GM21390 (cell line): Measurements from ENCODE around the gene GSG1L.

ENCODE experiments used
- ATAC-seq: cut with Tn5 transposase; IDR thresholded peaks from one replicate; pipeline ENCODE4 v1.9.1; 2021; ENCODE audit not compliant: unreplicated experiment

The GSG1L gene

DNA sequence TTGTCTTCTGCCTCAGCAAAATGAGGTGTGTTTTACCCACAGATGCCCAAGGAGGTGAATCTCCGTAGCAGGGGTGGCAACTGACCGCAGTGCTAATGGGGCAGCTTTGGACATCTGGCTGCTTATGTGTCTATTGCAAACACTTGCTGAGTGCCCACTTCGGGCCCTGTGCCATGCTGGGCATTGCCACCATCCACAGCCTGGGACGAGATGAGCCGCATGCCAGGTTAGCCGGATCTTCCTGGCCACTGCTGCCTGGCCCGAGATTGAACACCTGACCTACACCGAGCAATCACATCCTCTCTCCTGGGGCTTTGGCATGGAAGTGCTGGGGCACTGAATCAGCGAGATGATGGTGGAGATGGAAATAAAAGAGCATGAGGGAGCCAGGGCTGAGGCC, 238.7 kb downstream of the GSG1L start:
- ATAC-seq = no peak

DNA sequence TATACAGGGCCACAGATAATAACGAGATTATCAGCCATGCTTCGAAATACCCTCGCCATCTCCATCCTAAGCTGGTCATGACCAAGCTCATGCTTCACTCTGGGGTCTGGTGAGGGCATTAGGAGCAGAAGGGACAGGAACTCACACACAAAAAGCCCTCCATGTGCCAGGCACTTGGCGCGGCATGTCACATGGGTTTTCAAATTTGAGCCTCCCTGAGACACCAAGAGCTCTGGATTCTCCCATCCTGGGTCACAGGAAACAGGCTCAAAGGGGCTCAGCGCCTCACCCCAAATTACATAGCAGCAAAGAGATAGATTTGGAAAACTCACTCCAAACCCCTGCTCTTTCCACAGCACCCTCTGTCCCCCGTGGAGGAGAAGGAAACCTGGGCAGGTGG, 239.5 kb downstream of the GSG1L start:
- ATAC-seq = no peak

DNA sequence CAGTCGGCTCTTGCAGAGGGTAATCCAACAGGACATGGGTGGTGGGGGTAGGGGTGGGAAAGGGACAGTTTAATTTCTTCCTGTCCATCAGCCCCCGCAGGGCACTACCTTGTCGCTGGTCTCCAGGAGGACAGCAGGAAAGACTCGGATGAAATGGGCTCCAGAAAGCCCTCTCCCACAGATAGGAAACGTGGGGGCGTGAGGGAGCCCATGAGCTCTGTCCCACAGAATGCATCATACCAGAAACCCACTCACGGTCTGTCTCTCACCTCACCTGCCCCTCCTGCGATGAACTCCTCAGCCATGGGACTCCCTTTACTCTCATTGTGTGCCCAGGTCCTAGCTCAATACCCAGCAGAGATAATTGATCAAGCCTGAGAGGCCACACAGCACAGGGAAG, 240.1 kb downstream of the GSG1L start:
- ATAC-seq = no peak

DNA sequence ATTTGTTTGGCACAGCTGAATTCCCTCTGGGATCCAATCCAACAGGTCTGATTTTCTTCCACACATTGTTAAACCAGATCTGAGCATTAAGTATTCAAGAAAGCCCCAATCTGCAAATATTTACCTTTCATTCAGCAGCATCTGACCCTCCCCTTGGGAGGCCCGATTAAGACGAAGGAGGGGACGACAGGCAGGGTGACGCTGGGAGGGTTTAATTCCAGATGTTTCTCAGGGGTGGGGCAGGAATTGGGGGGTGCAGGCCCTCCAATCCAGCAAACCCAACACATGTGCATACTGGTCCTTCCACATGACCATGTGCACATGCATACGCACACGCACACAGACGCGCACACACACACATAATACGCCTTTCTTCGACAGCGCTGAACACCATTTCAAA, 240.5 kb downstream of the GSG1L start:
- ATAC-seq = no peak

DNA sequence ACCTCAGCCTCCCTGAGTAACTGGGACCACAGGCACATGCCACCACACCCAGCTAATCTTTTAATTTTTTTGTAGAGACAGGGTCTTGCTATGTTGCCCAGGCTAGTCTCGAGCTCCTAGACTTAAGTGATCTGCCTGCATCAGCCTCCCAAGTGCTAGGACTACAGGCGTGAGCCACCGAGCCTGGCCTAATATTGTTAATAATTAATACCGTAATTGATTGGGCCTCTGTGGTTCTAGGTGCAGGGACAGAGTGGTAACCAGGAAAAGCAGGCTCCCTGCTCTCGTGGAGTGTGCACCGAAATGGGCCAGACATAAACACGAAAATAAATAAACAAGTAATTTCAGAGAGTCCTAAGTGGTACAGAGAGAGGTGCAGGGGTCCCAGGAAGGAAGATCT, 241.0 kb downstream of the GSG1L start:
- ATAC-seq = no peak

DNA sequence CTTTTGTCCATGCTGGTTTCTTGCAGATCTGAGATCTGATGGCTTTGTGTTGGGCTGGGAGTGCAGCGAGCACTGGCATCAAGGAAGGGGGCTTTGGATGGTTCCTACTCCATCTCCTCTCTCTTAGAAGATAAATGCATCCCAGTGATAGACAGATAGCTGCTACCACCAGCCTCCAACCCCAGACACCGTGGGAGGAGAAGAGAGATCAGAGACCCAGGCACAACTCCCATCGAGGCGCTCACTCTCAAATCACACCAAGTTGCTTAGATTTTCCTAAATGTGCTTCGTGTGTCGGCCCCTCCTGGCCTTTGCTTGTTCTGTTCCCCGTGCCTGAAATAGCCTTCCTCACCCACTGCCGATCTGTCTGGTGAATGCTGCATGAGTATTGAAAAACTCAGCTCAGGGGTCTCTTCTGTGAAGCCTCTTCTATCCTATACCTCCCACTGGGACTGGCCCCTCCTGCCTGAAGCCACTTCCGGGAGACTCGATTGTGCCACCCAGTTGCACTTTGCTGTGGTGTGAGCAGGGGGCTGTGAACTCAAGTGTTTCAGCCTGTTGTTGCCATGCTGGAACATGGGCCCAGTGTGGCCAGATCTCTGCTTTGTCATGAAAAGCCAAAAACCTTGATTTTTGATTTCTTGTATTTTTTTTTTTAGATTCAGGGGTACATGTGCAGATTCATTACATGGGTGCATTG, 242.7 kb downstream of the GSG1L start:
- ATAC-seq = no peak

DNA sequence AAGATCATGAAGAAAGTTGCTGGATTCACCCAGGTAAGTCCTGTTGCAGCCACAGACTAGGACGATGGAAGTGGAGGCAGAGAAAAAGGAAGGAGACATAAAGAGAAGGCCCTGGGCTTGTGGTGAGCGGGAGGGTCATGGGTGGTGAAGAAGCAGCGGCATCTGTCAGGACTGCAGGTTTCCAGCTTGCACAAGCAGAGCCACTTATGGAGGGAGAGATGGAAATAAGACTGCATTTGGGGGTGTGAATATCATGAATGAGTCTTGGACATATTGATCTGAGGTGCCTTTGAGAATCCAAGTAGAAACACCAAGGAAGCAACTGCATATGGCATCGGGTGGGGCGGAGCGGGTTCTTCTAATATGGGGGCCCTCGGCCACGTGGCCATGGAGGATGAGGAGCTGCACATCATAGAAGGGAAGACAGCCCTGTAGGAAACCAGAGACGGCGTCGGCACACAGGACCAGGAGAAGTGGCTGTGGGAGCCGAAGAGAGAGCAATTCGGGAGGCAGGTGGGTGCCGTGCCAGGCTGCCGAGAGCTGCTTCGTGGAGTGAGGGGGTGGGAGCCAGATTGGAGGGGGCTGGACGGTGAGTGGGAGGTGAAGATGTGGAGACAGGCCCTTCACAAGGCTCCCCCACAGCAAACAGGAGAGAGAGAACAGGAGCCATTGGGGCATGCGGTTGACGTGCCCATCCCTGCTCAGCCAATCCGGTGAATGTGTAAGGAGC, 243.5 kb downstream of the GSG1L start:
- no peak for ATAC-seq

DNA sequence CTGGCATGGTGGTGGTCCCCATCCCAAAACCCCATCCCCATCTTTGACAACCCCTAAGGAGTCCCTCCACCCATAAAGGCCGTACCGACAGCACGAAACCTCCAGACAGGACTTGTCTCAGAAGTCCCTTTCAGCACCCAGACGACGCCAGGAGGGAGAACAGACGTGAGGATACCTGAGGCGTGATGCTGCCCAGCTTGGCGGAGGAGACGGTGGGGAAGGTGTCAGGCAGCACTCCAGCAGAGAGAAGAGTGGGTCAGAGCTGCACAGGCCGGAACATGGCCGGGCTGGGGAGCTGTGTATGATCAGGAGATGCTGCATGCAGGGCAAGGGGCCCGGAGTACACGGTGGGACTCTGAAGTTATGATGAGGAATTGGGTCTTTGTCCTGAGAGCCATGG, 244.2 kb downstream of the GSG1L start:
- no peak for ATAC-seq

DNA sequence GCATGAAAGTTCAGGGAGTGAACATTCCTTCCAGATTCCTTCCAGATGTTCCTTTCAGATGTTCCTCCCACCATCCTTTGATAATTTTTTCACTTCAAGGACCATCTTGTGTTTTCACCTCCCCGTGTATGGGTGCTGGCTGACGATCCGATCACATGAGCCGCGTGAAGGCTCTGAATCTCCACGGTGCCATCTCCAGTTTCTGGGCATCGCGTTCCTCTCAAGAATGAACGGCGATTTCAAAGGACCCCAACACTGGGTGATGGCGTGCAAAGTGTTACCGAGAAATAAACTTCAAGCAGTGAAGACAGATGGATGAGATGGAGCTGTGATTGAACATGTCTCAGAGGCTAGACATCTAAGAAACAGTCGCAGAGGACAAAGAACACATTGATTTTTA, 245.3 kb downstream of the GSG1L start:
- ATAC-seq = no peak

DNA sequence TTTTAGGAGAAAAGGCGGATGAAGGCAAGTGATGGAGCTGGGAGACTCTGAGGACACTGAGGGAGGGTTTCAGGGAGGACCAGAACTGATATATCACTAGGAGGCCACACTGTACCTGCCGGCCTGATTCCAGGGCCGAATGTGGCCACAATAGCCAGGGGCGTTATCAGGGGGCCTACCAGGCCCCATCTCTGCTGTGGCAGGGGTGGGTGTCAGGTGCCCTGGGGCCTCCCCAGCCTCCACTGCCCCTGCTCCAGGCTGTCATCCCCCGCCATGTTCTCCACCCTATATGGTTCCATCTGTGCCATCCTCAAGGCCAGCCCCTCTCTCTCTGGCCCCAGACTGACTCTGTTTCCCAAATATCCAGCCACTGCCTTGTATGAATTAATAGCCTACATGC, 246.5 kb downstream of the GSG1L start:
- no peak for ATAC-seq

DNA sequence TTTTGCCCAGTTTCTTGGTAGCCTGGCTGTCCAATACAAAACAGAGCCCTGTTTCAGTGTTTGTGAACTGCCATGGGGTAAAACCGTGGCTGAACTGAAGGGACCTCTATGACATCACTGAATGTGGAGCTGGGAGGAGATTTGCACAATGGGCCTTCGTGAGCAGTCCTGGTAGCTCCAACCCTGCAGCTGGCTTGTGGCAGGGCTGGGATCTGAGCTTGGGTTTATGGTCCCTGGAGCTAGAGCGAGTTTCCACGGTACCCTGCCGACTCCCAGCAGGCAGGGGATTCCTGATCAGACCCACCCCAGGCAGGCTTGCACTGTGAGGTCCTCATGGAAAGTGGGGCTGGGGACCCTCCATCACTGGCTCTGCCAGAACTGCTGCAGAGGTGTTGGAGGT, 247.0 kb downstream of the GSG1L start:
- no peak for ATAC-seq

DNA sequence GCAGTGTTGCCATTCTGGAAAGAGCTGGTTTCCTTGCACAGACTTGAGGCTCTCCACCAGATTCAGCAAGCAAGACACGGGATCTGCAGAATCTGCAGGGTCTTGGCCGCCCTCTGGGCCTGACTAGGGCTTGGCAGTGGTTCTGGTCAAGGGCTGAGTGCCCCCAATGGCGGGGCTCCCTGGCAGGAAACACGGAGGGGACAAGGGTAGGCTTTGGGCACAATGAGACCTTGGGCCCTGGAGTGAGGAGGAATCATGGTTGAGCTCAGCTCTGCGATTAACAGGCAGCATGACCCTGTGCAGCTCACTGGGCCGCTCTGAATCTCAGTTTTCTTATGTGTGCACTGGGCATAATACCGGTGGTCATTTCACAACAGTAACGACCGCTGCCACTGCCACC, 249.9 kb downstream of the GSG1L start:
- no peak for ATAC-seq

DNA sequence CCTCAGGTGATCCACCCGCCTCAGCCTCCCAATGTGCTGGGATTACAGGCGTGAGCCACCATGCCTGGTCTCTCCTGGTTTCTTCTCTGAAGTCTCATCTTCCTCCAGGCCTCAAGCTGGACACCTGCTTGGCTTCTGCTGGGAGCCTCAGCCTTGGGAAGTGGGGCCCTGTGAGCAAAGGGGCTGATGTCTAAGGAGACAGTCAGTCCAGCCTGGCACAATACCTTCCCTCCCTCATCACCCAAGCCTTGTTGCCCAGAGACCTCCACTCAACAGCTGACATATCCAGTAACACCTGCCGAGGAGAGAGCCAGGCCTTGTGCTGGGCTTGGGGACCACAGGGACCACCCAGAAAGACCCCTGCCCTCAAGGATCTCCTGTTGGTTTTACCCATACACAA, 251.6 kb downstream of the GSG1L start:
- no peak for ATAC-seq

DNA sequence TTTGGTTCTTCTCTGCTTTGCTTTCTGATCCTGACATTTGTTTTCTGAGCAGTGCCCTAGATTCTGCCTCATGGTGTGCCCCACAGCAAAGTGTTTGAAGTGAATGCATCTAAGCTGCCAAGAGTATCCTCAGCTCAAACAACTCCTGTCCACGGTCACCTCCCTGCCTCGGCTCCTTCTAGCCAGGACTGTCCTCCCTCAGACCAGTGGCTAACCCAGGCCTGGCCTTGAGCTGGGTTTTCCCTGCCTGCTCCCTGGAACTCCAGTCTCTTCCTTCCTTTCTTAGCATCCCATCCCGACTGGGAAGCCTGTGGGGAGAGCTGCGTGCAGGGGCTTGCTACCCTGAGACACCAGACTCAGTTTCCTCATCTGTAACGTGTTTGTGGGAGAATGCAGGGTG, 256.5 kb downstream of the GSG1L start:
- ATAC-seq = no peak

DNA sequence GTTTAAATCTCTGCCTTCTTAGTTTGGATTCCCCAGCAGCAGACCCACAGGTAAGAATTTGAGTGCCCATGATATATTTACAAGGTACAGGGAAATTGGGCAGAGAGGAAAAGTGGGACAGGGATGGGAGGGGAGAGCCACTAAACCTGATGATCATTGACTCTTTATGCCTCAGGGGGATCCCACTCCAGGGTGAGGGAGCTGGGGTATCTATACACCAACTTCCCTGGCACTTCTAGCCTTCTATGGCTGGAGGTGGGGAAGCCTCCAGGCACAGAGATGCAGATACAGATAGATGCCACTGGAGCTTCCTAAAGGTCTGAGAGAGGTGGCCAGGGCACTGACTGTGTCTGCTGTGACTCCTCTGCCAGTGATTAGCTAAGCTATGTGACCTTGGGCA, 257.1 kb downstream of the GSG1L start:
- ATAC-seq = no peak

DNA sequence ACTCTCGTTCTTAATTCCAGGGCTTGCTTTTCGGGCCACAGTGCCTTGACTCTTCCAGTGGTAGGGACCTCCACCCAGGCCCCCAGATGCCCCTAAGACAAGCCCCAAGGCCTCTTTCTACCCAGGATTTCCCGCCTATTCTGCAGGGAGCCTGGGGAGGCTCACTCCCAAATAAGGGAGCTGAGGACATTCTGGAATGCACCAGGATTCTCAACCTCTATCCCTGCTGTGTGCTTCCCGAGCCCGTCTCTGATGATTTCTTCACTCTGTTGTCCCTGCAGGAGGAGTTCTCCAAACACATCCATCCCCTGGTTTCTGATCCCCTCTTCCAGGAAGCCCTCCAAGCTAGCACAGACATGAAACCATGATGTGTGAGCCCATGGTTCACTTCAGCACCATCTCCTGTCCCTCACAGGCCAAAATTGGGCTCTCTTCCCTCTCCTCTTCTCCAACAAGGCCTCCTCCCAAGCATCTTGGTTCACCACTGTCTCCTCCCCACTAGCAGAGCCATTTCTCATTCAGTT, 257.6 kb downstream of the GSG1L start:
- ATAC-seq = no peak

DNA sequence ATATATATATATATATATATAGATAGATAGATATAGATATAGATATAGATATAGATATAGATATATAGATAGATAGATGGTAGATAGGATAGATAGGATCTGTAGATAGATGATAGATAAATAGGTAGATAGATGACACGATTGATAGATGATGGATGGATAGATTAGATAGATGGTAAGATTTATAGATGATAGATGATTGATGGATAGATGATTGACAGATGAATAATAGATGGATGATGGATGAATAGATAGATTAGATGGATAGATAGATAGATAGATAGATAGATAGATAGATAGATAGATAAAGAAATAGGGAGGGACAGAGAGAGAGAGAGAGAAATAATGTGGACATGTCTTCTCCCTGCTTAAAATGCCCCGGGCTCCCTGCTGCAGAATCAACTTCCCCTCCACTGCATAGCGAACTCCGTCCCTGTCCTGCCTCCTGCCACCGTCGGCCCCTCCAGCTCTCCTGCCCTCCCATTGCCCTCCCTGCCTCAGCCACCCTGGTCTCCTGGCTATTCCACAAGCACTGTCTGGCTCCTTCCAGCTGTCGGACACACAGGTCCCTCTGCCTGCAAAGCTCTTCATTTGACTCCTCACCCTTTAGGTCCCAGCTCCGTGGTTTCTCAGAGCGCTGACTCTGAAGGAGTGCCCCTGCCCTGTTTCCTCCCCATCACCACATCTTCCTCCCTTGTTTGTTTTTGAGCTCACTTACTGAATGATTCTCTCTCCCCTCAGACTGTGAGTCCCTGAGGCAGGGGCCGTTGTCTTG, 259.6 kb downstream of the GSG1L start:
- ATAC-seq = no peak

DNA sequence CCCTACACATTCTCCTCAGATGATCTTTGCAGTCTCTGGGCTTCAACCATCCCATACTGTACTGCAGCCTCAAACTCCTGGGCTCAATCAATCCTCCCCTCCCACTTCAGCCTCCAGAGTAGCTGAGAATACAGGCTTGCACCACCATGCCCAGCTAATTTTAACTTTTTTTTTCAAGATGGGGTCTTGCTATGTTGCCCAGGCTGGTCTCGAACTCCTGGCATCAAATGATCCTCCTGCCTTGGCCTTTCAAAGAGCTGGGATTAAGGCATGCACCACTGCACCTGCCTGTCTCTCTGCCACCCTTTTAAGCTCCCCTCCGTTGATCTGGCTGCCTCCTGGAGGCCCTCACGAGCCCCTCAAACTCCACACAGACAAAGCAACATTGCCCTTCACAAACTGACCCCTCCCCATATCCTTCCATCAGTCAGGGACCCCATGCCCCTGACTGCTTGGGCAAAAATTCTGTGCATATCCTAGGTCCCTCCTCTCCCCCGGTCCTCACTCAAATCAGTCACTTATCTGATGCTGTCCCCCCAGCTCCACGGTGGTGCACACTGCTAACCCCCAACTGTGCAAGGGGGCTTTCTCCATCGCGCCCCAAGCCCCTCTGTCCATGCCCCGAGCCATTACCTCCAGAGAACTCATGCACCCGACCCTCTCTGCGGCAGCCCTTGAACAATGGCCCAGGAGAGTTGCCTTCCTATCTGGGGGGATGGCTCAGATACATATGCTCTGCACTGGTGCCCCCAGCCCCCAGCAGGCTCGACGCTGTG, 260.7 kb downstream of the GSG1L start:
- ATAC-seq = no peak

DNA sequence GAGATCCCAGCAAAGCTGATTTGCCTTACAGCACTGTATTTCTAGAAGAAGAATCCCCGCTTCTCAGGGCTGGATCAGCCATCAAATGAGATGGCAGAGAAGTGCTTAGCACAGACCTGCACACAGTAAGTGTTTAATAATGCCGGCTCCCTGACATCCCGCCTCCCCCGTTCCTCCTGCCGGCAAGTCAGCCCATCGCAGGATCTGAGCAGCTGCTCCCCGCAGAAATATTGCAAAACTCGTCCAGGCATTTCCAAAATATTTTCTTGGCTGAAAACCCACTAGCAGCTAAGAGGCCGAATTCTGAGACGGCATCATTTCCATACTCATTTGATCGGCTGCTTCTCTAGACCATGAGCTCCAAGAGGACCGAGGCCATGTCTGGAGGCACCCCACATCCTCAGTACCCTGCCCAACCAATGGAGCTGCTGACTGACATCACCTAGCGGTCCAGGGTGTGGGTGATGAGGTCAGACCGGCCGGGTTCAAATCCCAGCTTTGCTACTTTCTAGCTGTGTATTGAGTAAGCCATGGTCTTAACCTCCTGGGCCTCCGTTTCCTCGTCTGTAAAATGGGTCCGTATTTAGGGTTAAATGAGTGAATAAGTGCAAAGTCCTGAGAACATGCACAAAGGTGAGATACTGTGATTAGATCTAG, 262.1 kb downstream of the GSG1L start:
- no peak for ATAC-seq

DNA sequence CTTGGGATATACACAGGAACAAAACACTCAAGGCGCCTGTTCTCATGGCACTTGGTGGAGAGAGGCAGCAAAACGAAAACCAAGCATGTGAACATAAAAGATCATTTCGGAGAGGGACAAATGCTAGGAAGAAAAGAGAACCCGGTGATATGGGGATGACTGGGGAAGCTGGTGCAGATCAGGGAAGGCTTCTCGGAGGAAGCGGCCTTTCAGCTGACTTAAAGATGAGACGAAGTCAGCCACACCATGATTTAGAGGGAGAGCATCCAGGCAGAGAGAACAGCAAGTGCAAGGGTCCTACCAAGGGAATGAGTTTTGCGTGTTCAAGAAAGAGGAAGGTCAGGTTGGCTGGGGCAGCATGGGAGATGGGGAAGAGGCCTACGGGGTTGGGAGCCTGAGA, 262.7 kb downstream of the GSG1L start:
- ATAC-seq = no peak

DNA sequence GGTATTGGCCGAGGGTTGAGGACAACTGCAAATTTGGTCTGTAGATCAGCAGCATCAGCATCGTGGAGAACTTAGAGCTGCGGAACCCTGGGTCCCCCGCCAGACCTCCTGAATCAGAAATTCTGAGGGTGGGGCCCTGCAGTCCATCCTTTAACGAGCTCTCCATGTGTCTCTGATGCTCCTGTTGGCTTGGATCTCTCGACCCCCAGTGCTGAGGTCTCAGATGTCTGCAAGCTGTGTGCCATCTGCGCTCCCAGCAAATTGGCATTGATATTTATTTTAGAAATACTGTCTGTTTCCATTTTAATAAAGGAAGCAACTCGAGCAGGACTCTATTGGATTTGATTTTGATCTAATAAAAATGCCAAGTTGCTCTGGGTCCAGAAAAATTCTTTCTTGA, 263.6 kb downstream of the GSG1L start:
- ATAC-seq = no peak
